GM18511 (cell line): ENCODE results near the gene ERMARD.
A peak's percentile ranks its signal among the peaks of the same experiment; 100 is the strongest.

Source experiments
- ATAC-seq: cut with Tn5 transposase; IDR thresholded peaks from one replicate; pipeline ENCODE4 v1.9.1; 2021; ENCODE audit warnings: mild to moderate bottlenecking, moderate library complexity; ENCODE audit not compliant: unreplicated experiment

The ERMARD gene

DNA sequence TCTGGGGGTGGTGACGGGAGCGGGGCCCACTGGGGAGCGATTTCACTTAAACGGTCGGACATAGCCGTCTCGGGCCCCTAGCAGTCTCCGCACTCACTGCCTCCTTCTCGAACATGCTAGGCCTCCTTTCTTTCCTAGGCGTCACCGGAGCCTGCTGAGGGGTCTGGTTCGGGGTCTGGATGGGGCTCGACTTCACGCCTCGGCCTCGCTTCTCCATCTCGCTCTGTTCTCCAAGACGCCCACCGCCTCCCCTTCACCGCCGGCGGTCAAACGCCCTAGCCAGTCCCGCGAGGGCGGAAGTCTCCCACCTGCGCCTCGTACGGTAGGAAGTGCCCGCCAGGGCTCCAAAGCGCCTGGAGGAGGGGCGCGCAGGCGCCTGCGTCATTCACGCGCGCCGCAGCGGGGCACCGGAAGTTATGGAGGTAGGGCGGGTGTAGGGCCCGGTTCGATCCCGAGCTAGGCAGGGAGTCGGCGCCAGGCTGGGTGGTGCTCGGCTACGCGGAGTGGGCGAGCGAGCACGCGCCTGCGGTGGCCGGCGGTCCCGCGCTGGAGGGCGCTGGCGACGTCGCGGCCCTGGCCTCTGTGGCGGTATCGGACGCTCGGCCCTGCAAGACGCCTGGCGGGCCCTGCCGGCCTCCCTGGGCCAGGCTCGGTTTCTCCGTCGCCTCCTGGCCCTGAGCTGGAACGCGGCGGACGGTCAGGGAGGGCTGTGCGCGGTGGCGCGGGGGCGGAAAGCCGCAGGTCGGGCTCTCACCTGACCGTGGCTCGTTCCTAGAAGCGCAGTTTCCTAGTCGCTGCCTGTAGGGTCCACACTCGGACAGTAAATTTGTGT, at the start of gene ERMARD, which contains the start of gene DYNLT2:
TSS of gene ERMARD (plus strand) at position 381 of the 832 bp plus-strand sequence. CDS start at position 417, 36 bp downstream.
TSS of gene DYNLT2 (minus strand) at position 331 of the 832 bp plus-strand sequence. CDS start at position 217, 114 bp downstream.
- ATAC-seq = peak; percentile 95

DNA sequence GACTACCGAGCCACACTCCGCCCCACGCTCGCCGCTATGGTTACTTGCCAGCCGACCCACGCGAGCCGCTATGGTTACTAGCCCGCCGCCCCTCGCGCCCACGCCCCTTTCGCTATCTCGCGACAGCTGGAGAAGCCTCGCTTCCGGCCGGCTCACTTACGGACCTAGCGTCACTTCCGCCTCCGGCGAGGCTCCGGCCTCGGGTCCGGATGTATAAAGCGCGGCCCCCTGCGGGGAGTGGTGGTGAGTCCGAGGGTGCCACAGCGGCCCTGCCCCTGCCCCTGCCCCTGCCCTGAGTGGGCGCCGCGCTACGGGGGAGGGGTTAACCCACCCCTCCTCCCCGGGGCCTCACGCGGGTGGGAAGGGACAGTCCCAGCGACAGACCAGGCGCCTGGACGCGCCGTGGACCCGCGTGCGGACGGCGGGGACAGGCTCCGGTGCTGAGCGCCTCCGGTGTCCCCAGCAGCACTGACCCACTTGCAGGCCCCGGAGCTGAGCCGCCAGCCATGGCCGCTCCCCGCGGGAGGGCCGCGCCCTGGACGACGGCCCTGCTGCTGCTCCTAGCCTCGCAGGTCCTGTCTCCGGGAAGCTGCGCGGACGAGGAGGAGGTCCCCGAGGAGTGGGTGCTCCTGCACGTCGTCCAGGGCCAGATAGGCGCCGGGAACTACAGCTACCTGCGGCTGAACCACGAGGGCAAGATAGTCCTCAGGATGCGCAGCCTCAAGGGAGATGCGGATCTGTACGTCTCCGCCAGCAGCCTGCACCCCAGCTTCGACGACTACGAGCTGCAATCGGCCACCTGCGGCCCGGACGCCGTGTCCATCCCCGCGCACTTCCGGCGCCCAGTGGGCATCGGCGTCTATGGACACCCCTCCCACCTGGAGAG, 49.2 kb upstream of the ERMARD start, which contains the start of the genes C6orf120 and WDR27:
TSS of gene C6orf120 (plus strand) at position 173 of the 886 bp plus-strand sequence. CDS start at position 507, 334 bp downstream.
TSS of gene WDR27 (minus strand) at position 76 of the 886 bp plus-strand sequence. CDS start 13,024 bp downstream, outside the sequence.
- ATAC-seq = peak; percentile 94

DNA sequence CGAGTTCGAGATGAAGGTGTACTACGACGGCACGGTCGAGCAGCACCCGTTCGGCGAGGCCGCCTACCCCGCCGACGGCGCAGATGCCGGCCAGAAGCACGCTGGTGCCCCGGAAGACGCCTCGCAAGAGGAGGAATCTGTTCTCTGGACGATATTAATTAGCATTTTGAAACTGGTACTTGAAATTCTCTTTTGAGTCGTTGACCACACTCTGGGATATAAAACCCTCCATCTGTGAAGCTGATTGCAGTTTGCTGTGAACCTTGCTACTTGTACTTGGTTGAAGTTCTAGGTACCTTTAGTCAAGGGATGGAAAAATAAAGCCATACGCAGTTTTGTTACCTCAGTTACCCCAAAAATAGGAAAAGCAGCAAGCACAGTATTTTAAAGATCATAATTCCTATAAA, 48.6 kb upstream of the ERMARD start:
- peak; percentile 17 for ATAC-seq

DNA sequence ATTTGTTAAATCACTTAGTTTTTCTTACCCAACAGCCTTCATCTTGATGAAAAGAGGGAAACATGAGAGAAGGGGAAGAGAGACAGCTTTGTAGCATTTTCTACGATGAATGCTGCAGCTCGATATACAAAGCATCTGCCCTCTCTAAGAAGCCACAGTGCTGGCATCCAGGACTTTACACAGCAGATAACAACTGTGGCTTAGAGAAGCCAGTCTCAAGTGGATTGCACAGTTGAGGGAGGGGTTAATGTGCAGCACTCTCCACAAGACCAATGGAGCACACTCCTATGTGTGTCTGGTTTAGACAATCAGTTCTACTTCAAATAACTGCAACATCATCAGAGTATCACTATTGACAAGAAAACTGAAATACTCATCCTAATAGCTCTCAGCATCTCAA, 43.6 kb upstream of the ERMARD start:
- ATAC-seq = no peak

DNA sequence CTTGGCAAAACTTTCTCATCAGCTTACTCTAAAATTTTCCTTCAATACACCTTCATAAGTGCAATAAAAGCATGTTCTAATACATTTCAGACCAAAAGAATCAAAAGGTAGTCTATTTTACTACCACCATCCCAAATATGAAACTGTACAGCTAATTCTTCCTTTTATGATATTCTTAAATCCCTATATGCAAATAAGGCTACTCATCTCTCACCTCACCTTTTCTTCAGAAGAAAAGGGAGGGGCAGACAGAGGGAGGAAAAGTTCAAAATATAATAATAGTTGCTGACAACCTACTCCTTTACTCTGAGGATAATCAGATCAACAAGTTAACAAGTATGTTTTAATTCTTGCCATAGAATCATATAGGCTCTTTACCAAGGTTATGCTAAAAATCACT, 42.1 kb upstream of the ERMARD start:
- peak; percentile 70 for ATAC-seq

DNA sequence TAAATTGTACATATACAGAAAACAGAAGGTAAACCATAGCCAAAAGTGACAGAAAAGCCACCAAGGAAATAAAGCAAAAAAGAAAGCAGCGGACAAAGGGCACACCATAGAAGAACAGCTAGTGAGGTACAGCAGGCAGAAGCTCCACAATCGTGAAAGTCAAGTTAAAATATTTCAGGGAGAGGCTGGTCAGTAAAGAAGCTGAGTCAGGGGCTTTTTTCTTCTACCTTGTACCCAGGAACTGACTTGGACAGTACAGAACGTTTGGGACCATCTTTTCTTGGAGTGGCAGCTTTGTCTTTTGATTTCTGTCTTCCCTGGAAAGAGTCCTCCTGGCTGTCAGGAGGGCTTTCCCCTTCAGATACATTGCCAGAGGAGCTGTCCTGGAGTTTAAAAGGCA, 41.4 kb upstream of the ERMARD start:
- ATAC-seq = no peak

DNA sequence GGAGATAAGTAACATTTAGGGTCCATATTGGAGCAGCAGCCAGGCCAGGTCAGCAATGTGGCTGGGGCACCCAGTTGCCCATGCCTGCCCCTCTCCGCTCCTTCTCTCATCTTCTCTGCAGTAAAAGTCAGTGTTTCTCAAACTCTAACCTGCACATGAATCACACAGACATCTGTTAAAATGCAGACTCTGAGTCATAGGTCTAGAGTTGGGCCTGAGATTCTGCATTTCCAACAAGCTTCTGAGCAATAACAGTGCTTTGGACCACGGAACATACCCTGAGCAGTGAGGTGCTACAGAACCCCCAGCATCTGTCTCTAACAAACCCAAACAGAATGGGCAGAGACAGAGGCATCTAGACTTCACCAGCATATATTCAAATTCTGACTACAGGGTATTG, 37.2 kb upstream of the ERMARD start:
- ATAC-seq = no peak

DNA sequence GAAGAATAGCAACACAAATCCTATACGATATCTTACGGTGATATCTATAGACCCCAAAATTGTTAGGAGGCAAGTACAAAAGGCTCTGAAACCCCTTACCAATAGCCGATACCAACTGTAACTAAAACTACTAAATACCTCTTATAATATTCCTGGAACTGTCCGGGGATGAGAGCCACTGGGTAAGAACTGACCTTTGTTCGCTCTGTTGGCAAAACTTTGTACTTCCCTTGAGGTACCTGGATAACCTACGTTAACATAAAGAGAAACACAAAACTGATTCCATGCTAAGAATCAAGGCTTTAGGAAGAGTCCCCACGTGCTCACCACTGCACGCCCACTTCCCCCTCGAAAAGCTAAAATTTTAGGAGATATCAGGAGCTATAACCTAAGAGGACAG, 36.8 kb upstream of the ERMARD start:
- no peak for ATAC-seq

DNA sequence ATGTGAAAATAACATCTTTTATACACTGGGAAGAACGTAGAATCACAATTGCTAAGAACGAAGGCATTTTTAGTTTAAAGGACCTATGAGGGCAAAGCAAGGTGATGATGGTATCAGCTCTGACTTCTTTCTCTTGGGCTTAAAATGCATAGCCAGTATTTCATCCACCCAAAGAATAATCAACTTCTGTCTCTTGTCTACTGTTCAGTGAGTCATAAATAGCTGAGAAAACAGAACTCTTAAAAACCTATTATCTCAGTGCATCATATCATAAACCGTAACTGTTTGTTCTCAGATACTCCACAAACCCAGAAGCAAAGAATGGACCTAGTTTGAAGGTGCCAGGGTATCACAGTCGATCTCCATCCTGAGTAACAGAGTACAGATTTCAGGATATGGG, 32.3 kb upstream of the ERMARD start:
- ATAC-seq = no peak

DNA sequence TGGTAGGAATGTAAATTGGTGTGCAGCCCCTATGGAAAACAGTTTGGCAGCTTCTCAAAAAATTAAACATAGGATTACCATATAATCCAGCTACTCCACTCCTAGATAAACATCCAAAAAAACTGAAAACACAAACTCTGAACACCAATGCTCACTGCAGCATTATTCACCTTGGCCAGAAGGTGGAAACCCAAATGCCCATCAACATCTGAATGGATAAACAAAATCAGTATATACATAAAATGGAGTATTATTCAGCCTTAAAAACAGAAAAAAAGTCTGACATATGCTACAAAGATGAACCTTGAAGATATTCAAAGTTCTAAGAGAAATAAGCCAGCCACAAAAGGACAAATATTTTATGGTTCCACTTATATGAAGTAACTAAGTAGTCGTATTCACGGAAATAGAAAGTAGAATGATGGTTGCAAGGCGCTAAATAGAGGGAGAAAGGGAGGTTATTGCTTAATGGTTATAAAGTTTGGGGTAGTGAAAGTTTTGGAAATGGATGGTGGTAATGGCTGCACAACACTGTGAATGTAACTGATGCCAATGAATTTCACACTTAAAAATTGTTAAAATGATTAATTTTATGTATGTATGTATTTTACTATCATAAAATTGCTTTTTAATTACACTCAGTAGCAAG, 31.1 kb upstream of the ERMARD start:
- no peak for ATAC-seq

DNA sequence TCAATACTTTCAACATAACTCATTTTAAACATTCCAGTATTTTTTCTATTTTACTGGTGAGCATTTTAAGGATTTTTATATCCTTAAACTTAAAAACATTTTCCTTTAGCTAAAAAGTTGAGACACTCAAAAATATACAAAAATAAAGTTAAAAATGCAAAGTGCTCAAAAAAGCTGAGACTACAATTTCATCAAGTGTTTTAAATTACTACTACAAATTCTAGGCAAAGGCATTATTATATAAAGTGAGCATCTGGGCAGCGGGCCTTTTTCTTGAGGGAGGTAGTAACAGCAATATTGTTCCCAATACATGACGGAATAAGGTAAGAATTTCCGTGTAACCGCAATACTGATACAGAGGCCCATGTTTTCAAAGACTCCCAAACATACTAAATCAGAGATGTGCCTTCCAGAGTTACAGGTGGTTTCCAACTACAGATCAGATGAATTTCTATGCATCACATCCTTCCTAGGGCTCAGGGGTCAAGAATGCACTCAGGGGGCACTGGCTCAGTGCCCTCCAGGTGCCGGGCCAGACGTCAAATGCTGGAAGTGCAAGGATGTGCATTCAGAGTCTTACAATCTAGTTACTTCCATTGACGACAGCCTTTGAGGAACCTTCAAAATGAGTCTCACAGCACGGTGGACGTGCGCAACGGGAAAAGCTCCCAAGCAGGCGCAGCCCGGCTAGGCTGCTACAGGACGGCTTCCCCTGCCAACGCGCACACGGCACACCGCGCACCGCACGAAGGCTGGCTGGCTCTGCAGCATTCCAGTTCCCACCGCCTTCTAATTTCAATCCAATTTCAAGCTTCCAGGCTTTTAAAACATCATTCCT, 28.8 kb upstream of the ERMARD start:
- peak; percentile 35 for ATAC-seq

DNA sequence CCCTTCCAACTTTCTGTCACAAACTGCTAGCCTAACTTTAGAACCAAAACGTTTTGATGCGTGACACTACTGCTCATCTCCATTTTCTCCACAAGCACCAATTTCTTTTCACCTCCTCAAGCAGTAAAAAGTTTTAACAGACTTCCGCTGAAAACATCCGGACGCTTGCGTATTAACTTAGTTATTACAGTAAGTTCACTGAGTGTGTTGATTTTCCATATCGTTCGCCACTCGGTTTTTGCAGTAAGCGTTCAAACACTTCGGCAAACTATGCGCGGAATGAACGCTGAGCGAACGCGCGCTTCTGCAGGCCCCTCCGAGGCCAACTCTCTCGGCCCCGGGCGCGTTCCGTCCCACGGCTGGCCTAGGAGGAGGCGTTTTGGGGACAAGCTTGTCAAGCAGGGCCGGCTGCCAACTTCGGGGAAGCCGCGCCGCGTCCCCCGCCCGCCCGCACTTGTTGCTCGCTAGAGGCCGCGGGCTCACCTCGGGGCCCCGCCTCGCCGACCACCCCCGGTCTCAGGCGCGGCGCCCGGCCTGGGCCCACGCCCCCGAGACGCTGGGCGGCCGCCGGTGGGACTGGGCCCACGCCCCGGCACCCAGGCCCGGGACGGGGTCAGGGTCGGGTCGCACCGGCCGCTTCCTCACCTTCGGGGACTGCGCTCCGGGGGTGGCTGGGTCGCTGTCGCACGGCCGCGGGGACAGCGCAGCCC, 28.1 kb upstream of the ERMARD start:
- ATAC-seq = peak; percentile 39

DNA sequence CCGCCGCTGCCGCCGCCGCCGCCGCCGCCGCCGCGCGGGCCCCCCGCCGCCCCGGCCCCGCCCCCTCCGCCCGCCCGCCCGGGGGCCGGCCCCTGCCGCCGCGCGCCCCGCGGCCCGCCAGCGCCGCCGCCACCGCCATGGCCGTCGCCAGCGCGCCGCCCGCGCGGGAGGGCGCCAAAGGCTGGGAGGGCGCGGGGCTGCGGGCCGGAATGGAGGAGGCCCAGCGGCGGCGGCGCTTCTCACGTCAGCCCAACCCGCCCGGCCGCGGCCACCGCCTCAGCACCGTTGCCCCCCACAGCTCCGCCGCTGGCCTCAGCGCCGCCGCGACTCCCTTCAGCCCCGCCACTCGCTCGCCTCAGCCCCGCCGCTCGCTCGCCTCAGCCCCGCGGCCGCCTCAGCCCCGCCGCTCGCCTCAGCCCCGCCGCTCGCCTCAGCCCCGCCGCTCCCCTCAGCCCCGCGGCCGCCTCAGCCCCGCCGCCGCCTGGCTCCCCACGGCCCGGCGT, 27.4 kb upstream of the ERMARD start:
- ATAC-seq = peak; percentile 42

DNA sequence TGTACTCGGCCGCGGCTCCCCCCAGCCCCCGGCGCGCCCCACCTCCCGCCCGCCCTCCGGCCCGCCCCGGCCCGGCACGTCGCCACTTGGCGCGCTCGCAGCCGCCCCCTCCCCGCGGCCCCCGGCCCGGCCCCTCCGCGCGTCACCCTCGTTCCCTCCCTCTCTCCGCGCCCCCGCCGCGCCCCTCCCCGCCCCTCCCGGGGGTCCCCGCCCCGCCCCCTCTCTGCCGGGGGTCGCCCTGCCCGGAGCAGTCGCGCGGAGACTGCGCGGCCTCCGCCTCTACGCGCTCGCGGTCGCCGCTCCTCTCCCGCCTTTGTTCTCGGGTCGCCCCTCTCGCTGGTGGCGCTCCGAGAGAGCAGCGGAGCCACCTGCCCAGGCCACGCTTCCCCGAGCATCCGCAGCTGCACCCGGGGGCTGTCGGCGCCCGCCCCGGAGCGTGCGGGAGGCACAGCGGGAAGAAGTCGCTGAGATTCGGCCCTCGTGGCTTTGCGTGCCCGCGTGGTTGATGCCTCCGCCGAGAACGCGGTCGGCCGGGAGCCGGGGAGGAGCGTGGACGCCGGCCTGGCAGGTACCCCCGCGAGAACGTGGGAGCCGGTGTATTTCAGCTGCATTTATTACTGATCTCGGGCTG, 26.8 kb upstream of the ERMARD start, which contains the start of gene PHF10:
TSS of gene PHF10 (minus strand) at position 7 of the 631 bp plus-strand sequence. CDS start 569 bp downstream, outside the sequence.
- peak; percentile 54 for ATAC-seq

DNA sequence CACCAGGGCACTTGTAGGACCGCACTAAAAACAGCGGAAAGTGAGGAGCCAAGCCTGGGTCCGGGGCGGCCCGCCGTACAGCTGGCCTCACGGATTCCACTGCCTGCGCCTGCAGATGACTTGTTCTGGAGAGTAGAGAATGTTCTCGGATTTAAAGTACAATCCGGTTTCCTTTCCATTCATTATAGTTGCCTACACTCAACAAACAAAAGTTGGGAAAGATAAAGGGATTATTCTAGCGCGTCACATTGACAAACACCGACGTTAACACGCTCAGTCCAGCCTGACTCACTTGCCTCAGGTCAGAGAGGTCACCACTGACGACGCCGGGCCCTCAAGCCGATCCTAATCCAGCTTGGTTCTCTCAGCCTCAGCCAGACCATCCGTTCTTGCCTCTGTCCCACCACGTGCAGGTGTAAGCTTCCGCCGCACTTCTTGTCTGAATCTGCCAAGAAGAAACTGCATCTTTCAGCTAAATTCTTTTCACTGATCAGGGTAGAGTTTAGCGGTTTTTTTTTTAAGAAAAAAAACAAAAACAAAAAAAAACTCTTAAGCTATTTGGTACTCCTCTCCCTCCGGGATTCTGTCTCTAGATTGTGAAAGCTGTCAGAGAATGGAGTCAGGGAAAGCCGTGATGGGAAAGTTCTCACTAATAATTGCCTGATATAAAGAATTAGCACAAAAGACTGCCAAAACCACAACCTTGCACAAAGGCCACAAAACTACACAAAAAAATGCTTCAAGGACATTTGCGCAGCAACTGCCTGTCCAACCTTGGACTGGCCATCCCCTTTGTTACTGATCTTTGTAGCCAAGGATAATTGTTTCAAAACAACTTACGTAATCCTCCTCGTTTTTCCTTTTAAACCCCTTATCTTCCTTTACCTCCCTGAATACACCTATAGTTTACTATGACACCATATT, 26.0 kb upstream of the ERMARD start:
- ATAC-seq = peak; percentile 17

DNA sequence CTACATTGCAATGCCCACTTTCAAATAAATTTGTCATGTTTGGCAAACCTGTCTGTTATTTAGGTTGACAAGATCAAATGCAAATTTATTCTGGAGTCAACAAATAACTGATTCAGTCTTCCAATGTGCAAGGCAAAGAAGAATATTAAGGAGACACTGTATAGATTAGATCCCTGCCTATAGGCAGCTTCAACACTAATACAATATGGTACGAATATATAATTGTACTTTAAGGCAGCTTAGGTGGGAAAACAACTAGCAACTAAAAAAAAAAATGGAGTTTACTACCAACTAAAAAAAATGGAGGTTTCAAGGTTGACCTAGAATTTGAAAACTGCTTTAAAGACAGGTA, 25.4 kb upstream of the ERMARD start:
- ATAC-seq = no peak

DNA sequence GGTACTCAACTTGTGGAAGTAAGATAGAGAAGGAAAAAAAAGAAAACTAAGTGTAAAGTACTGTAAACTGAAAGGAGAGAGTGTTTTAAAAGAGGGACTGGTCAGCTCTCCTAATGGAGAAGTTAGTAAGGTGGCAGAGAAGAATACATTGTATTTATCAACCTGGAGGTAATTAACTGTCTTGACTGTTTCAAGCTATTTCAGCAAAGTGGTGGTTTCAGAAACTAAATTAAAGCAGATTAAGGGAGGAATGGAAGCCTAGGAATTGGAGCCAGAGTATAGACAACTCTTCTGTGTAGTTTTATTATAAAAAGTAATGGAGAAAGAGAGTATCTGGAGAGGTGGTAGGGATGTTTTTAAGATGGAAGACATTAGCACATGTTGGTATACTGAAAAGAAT, 24.5 kb upstream of the ERMARD start:
- no peak for ATAC-seq

DNA sequence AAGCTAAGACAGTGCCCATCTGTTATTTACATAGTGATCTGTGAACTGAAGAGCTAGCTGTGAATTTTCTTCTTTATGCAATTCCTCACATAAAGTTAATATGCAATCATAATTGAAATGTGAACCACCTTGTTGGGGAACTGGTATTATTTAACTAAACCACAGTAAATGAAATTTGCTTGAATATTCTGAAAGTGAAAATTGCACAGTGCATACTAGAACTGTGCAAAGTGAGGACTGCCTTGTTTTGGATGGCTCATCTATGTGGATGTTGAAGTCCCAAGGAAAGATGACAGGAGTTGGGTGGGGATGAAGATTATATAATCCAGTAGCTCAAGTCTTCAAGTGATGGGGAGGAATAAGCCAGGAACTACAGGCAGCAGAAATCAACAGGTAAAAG, 21.5 kb upstream of the ERMARD start:
- ATAC-seq = no peak
